T-helper 2 cell (primary cell): Measurements from ENCODE around the gene EHD4.
A peak's percentile ranks its signal among the peaks of the same experiment; 100 is the strongest.

ENCODE experiments used
- DNase-seq, 5 experiments: peaks; one replicate each; pipeline versions ENCODE4 v3.0.0 to v3.0.0-alpha.2; 2012 to 2022

The EHD4 gene

GRCh38 chr15:41853831-41854230, 118.5 kb downstream of the EHD4 start:
- no peak for DNase-seq

DNA sequence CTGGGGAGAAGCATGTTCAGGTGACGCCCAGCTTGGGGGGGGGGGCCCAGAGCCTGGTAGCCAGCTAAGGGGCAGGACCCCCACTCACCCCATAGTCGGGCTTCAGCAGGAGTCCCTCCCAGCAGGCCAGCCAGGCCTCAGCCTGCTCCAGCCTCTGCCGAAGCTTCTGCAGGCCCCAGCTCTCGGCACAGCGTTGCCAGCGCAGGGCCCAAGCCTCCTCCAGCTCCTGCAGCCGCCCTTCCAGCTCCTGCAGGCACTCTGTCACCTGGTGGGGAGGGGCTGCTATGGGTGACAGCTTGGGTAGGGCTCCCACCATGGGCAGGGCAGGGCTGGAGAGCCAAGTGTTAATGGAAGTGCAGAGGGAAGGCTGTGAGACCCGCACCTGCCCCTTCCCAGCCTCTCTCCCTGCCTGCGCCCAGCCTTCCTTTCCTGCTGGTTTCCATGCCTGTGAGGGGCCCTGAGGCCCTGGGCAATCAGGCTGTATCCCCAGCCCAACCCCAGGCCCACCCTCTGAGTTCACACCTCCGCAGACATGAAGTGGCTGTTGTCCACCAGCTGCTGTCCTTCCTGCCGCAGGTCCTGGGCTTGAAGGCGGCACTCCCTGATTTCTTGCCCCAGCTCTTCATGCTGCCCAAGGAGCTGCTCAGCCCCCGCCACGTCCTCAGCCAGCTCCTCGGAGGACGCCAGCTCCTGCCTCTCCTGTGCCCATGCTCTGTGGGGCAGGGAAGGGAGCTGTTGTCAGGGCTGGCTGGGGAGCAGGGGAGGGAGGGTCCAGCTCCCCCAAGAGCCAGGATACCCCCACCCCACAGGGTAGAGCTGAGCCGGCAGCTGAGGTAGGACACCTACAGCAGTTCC, 119.4 kb downstream of the EHD4 start:
- DNase-seq, result no peak

GRCh38 chr15:41851755-41852370, 120.5 kb downstream of the EHD4 start:
- no peak for DNase-seq

- DNase-seq, result no peak
These were observed 121.2 kb downstream of the EHD4 start for GRCh38 chr15:41851167-41851523.

DNA sequence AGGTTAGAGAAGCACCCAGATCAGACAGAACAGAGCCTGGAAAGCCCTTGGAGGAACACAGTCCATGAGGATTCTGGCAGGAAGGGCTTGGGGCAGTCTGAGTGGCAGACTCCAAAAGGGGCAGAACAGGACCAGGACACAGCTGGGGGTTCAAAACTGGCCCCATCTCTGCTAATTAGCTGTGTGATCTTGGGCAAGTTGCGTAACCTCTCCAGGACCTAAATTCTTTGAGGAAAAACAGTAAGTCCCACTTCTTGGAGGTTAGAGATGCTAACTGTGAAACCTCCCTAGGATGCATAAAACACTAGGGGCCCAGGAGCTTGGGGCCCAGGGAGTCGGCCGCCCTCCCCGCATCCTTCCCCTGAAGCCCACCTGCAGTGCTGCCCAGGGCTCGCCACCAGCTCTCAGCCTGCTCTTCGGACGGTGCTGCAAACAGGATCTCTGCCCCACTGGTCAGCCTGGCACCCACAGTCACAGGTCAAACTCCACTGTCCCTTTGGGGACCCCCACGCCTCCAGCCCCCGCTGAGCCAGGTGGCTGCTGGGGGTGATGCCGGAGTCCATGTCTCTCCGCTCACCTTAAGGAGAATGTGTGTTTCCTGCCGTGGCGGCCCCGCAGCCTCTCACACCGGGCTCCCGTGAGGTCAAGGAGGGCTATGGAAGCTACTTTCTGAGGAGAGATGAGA, 121.7 kb downstream of the EHD4 start:
- DNase-seq, result no peak

- no peak for DNase-seq
These were observed 122.5 kb downstream of the EHD4 start for GRCh38 chr15:41849861-41850260.

- no peak for DNase-seq
These were observed 123.2 kb downstream of the EHD4 start for GRCh38 chr15:41849204-41849603.

DNA sequence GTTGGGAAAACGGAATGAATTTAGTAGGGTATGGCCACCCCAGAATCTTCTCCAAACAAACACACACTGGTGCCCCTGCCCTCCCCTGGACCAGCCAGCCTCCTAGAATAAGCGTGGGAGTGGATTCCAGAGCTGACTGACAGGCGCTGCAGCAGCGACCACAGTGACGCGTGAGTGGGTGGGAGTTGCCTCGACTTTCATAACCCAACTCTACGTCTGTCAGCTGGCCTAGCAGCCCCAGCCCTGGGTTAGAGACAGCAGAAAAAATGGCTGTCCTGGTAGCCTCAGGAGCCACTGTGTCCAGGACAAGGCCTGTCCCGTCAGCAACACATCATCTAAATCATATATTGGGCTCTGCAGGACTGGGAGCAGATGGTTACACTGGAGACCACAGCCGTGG, 123.7 kb downstream of the EHD4 start:
- peak in 2 of 5 experiments; percentile 38 for DNase-seq

DNA sequence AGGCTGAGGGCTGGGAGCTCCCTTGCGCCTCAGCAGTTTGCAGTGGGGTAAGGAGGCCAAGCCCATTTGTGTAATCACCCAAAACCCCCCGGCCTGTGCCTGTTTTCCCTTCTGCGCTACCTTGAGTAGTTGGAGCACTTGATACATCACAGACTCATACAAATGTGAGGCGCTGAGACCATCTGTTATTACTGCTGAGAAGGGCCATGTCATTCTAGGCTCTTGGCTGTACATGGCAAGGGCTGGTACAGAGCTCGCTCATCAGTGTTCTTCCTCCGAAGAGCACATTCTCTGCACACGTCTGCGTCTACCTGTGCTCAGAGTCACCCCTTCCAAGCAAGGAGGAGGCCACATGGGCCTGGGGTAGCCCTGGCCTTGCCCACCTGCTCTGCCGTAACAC, 124.4 kb downstream of the EHD4 start:
- DNase-seq, result no peak

DNA sequence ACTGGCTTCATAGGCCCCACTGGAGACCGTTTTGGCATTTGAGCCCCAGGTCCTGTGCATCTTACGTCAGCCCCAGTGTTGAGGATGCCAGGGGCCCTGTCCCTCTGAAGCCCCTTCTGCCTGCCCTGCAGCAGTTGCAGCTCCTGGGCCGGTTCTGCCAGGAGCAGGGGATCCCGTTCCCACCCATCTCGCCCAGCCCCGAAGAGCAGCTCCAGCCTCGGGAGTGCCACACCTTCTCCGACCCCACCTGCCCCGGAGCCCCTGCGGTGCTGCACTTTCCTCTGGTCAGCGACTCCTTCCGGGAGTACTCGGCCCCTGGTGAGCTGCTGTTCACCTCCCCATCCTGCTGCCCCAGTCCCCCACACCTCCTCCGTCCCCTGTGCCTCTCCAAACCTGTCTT, 125.2 kb downstream of the EHD4 start:
- no peak for DNase-seq
